H1 (cell line): Measurements from ENCODE around the gene POTEJ. TPM values are rescaled to one million over a fixed set of nuclear protein-coding genes. Genes with fewer than 3 reads are reported as not detected.
"Not testable (repeated sequence)": the region's sequence is repeated elsewhere in the genome, so short reads cannot be mapped to it uniquely, and the experiment has no call there.

Source experiments
- CTCF ChIA-PET: fragments of 300-600 bp; sonication (Branson Sonifier 250); formaldehyde crosslinking; loops from one replicate; lab custom pipeline; 2021; ENCODE audit not compliant: partially characterized antibody; lab: Charles Lee
- POLR2A ChIA-PET: fragments of 300-600 bp; sonication (Branson Sonifier 250); formaldehyde crosslinking; loops from one replicate; lab custom pipeline; 2021; ENCODE audit warnings: inconsistent platforms; ENCODE audit not compliant: partially characterized antibody; lab: Charles Lee
- DNase-seq, 2 experiments: peaks; one replicate each; pipeline versions ENCODE4 v3.0.0 to v3.0.0-alpha.2; 2010 to 2022; ENCODE audit warnings: low spot score in 2 of 2, low read depth in 1 of 2, mixed read lengths in 1 of 2
- FAIRE-seq: peaks from 2 replicates; lab custom pipeline; 2011; peaks lifted over from hg19 to GRCh38; lab: Jason Lieb, UNC
- H2AFZ ChIP-seq: 2 replicates; pipeline ENCODE4 v1.8.1; 2012; ENCODE audit warnings: low read length, inconsistent platforms
- H2AK5ac ChIP-seq: 2 replicates; pipeline ENCODE4 v1.6.1; 2013; ENCODE audit warnings: low read depth, low read length
- H2BK120ac ChIP-seq: replicated peaks from 2 replicates; pipeline ENCODE3; 2013; ENCODE audit warnings: low read depth, low read length, inconsistent platforms
- H2BK12ac ChIP-seq: 2 replicates; pipeline ENCODE4 v1.6.1; 2013; ENCODE audit warnings: low read depth, low read length
- H2BK15ac ChIP-seq: 2 replicates; pipeline ENCODE4 v1.6.1; 2013; ENCODE audit warnings: low read length
- H2BK20ac ChIP-seq: 2 replicates; pipeline ENCODE4 v1.6.1; 2013; ENCODE audit warnings: low read length
- H2BK5ac ChIP-seq: 2 replicates; pipeline ENCODE4 v1.6.1; 2013; ENCODE audit warnings: low read depth, low read length
- H3K14ac ChIP-seq: 2 replicates; pipeline ENCODE4 v1.6.1; 2013; ENCODE audit warnings: inconsistent platforms; ENCODE audit not compliant: insufficient read length
- H3K18ac ChIP-seq: 2 replicates; pipeline ENCODE4 v1.6.1; 2013; ENCODE audit warnings: low read length; ENCODE audit errors: extremely low read depth
- H3K23ac ChIP-seq: 2 replicates; pipeline ENCODE4 v1.6.1; 2013; ENCODE audit warnings: inconsistent platforms; ENCODE audit not compliant: insufficient read length
- H3K23me2 ChIP-seq: 2 replicates; pipeline ENCODE4 v1.6.1; 2013; ENCODE audit warnings: low read depth, low read length
- H3K27ac ChIP-seq: 2 replicates; pipeline ENCODE4 v1.6.1; 2011; ENCODE audit warnings: low read depth, low read length, inconsistent platforms
- H3K27me3 ChIP-seq, 4 experiments: replicated peaks in 1 of 4; 1 replicate in 1 of 4; 2 replicates in 3 of 4; pipeline versions ENCODE4 v1.6.1 to v1.8.1; 2011 to 2013; ENCODE audit warnings: low read length in 3 of 4, mild to moderate bottlenecking in 3 of 4, inconsistent platforms in 2 of 4, mixed read lengths in 2 of 4, moderate library complexity in 1 of 4; ENCODE audit not compliant: control insufficient read depth in 3 of 4, insufficient read depth in 3 of 4; ENCODE audit errors: extremely low read depth in 1 of 4
- H3K36me3 ChIP-seq, 4 experiments: 2 replicates each; pipeline versions ENCODE4 v1.6.1 to v1.8.1; 2011 to 2013; ENCODE audit warnings: mild to moderate bottlenecking in 4 of 4, low read length in 3 of 4, moderate library complexity in 2 of 4, control low read depth in 1 of 4, inconsistent platforms in 1 of 4; ENCODE audit not compliant: insufficient read depth in 4 of 4, control insufficient read depth in 2 of 4
- H3K4ac ChIP-seq: replicated peaks from 2 replicates; pipeline ENCODE3; 2013; ENCODE audit warnings: low read length, low read depth, mixed read lengths, inconsistent platforms; ENCODE audit not compliant: insufficient read length
- H3K4me1 ChIP-seq, 4 experiments: replicated peaks in 1 of 4; 1 replicate in 1 of 4; 2 replicates in 3 of 4; pipeline versions ENCODE4 v1.6.1 to v1.8.1; 2011 to 2013; ENCODE audit warnings: low read length in 3 of 4, inconsistent platforms in 2 of 4, mixed read lengths in 1 of 4; ENCODE audit not compliant: insufficient read depth in 4 of 4, control insufficient read depth in 3 of 4
- H3K4me2 ChIP-seq, 2 experiments: 2 replicates each; pipeline versions ENCODE4 v1.6.1 to v1.8.1; 2011 to 2013; ENCODE audit warnings: low read depth in 2 of 2, low read length in 2 of 2, control low read depth in 1 of 2, inconsistent platforms in 1 of 2, mild to moderate bottlenecking in 1 of 2; ENCODE audit not compliant: insufficient read depth in 1 of 2
- H3K4me3 ChIP-seq, 4 experiments: fragments of 200-600, 300-600 bp in 1 of 4; sonication (generic), shearing (Covaris generic), sonication (Bioruptor Twin) in 1 of 4; 2 replicates each; pipeline versions ENCODE4 v1.5.1 to v1.8.1; 2011 to 2016; ENCODE audit warnings: low read length in 4 of 4, low read depth in 3 of 4, control low read depth in 2 of 4, inconsistent platforms in 2 of 4, mild to moderate bottlenecking in 2 of 4, mixed read lengths in 1 of 4, moderate library complexity in 1 of 4; ENCODE audit not compliant: insufficient read depth in 2 of 4; ENCODE audit errors: extremely low read depth in 1 of 4
- H3K56ac ChIP-seq: replicated peaks from 2 replicates; pipeline ENCODE3; 2013; ENCODE audit warnings: low read depth, mild to moderate bottlenecking, mixed read lengths, low read length, inconsistent platforms; ENCODE audit not compliant: insufficient read length
- H3K79me1 ChIP-seq: 2 replicates; pipeline ENCODE4 v1.6.1; 2013; ENCODE audit warnings: low read depth, low read length, control low read depth
- H3K79me2 ChIP-seq, 2 experiments: 2 replicates each; pipeline versions ENCODE4 v1.6.1 to v1.8.1; 2012 to 2013; ENCODE audit warnings: low read length in 2 of 2, mild to moderate bottlenecking in 2 of 2, inconsistent platforms in 1 of 2; ENCODE audit not compliant: insufficient read depth in 2 of 2, control insufficient read depth in 1 of 2
- H3K9ac ChIP-seq, 4 experiments: replicated peaks in 1 of 4; 1 replicate in 1 of 4; 2 replicates in 3 of 4; pipeline versions ENCODE4 v1.6.1 to v1.8.1; 2011 to 2013; ENCODE audit warnings: low read depth in 3 of 4, low read length in 3 of 4, control low read depth in 2 of 4, mild to moderate bottlenecking in 2 of 4, moderate library complexity in 2 of 4, inconsistent platforms in 1 of 4; ENCODE audit errors: extremely low read depth in 1 of 4
- H3K9me3 ChIP-seq, 2 experiments: 2 replicates each; pipeline versions ENCODE4 v1.6.1 to v1.8.1; 2012 to 2013; ENCODE audit warnings: mild to moderate bottlenecking in 2 of 2, moderate library complexity in 2 of 2, control low read depth in 1 of 2, inconsistent platforms in 1 of 2, low read depth in 1 of 2, low read length in 1 of 2, mixed read lengths in 1 of 2; ENCODE audit not compliant: insufficient read depth in 2 of 2
- H4K20me1 ChIP-seq, 2 experiments: replicated peaks in 1 of 2; 2 replicates each; pipeline versions ENCODE3 to v1.8.1; 2011 to 2013; ENCODE audit warnings: inconsistent platforms in 2 of 2, low read length in 2 of 2, mild to moderate bottlenecking in 1 of 2; ENCODE audit not compliant: insufficient read depth in 2 of 2, control insufficient read depth in 1 of 2
- H4K5ac ChIP-seq: 2 replicates; pipeline ENCODE4 v1.6.1; 2013; ENCODE audit warnings: low read length, low read depth, mixed read lengths, inconsistent platforms; ENCODE audit not compliant: insufficient read length
- H4K8ac ChIP-seq: 2 replicates; pipeline ENCODE4 v1.8.0; 2013; ENCODE audit warnings: mild to moderate bottlenecking, moderate library complexity, low read length, inconsistent platforms; ENCODE audit not compliant: insufficient read depth; ENCODE audit errors: extremely low read depth
- H4K91ac ChIP-seq: replicated peaks from 2 replicates; pipeline ENCODE3; 2013; ENCODE audit warnings: low read length, mixed read lengths, inconsistent platforms; ENCODE audit not compliant: insufficient read length
- WGBS, 2 experiments: shearing (Covaris generic) in 1 of 2; methylation state at CpG; one replicate each; pipeline versions ENCODE4 v1.1.6 to v1.1.7; 2013 to 2015; ENCODE audit warnings: low lambda C conversion rate in 2 of 2, mixed read lengths in 2 of 2, inconsistent platforms in 1 of 2, low coverage in 1 of 2, missing lambda C conversion rate in 1 of 2; ENCODE audit not compliant: insufficient replicate concordance in 2 of 2, insufficient coverage in 1 of 2, insufficient read length in 1 of 2; ENCODE audit errors: extremely low coverage in 1 of 2, missing lambda C conversion rate in 1 of 2; 5-methylcytosine and 5-hydroxymethylcytosine counted together
- polyA plus RNA-seq, 7 experiments: library from polyadenylated mRNA; depleted of rRNA in 3 of 7; stranded (reverse) in 5 of 7; unstranded in 2 of 7; fragments of >200 nt in 5 of 7; fragments of 200-250 nt in 2 of 7; gene quantifications; 1 replicate in 5 of 7; 2 replicates in 1 of 7; 4 replicates in 1 of 7; pipeline versions ENCODE4 v1.2.1 to v1.2.3, GENCODE V29; 2011 to 2013; ENCODE audit warnings: missing spikeins in 2 of 7, mixed read lengths in 2 of 7
- total RNA-seq: library from RNA; stranded (reverse); fragmentation: NEBNext Ultra II Directional; extraction: Animal tissue kit (Norgen Biotek cat#: 25700); gene quantifications from 2 replicates; pipeline ENCODE4 v1.2.1, GENCODE V29; 2021

Gene POTEJ
- total and polyA plus RNA-seq, 2 of the 8 experiments (the other 6 are each of a cell fraction or from before 2014, with no cell fraction given), result not detected

- H4K91ac ChIP-seq, FAIRE-seq, H3K4me1 ChIP-seq, H3K23me2 ChIP-seq, H3K4ac ChIP-seq, H2BK5ac ChIP-seq, H2AFZ ChIP-seq, H3K9ac ChIP-seq, H2BK120ac ChIP-seq, CTCF ChIA-PET, H3K79me2 ChIP-seq, H3K27me3 ChIP-seq, H3K4me2 ChIP-seq, H4K5ac ChIP-seq, H3K4me3 ChIP-seq, H3K27ac ChIP-seq, H4K8ac ChIP-seq, H3K18ac ChIP-seq, H3K14ac ChIP-seq, H4K20me1 ChIP-seq, H2BK20ac ChIP-seq, H2BK12ac ChIP-seq, H3K56ac ChIP-seq, H3K23ac ChIP-seq, H3K36me3 ChIP-seq, H2BK15ac ChIP-seq, H3K9me3 ChIP-seq, H3K79me1 ChIP-seq, H2AK5ac ChIP-seq, POLR2A ChIA-PET, DNase-seq: not testable (repeated sequence)
- 95% methylated on average over 5 of the region's 7 CpGs; no CpG with 5 or more reads in 1 of the 2 experiments for WGBS, 2 experiments
Measured at GRCh38 chr2:130579121-130579520, 32.1 kb upstream of the POTEJ start.

- H2AFZ ChIP-seq, H4K8ac ChIP-seq, H3K79me1 ChIP-seq, H2BK15ac ChIP-seq, H2AK5ac ChIP-seq, H3K56ac ChIP-seq, POLR2A ChIA-PET, FAIRE-seq, H4K91ac ChIP-seq, H3K9ac ChIP-seq, H3K9me3 ChIP-seq, H3K23me2 ChIP-seq, H4K5ac ChIP-seq, H3K23ac ChIP-seq, H3K18ac ChIP-seq, H2BK12ac ChIP-seq, CTCF ChIA-PET, H3K4ac ChIP-seq, H3K4me1 ChIP-seq, H3K4me2 ChIP-seq, H3K4me3 ChIP-seq, H3K27me3 ChIP-seq, H2BK5ac ChIP-seq, H3K79me2 ChIP-seq, H3K14ac ChIP-seq, H2BK120ac ChIP-seq, H3K27ac ChIP-seq, H4K20me1 ChIP-seq, H3K36me3 ChIP-seq, H2BK20ac ChIP-seq: not testable (repeated sequence)
- WGBS, 2 experiments, result 93% methylated on average over 5 of the region's 7 CpGs; no CpG with 5 or more reads in 1 of the 2 experiments
- DNase-seq, result peak in 1 of 2 experiments; percentile 40
Measured at GRCh38 chr2:130581491-130581890, 29.7 kb upstream of the POTEJ start.
